Measurements from ENCODE around the gene MAP3K13. TPM values are rescaled to one million over a fixed set of nuclear protein-coding genes. Genes with fewer than 3 reads are reported as not detected.
"Not testable (repeated sequence)": the region's sequence is repeated elsewhere in the genome, so short reads cannot be mapped to it uniquely, and the experiment has no call there.

Gene MAP3K13
- total RNA-seq, 1 experiment from 2014 or later: 21.0 TPM

DNA sequence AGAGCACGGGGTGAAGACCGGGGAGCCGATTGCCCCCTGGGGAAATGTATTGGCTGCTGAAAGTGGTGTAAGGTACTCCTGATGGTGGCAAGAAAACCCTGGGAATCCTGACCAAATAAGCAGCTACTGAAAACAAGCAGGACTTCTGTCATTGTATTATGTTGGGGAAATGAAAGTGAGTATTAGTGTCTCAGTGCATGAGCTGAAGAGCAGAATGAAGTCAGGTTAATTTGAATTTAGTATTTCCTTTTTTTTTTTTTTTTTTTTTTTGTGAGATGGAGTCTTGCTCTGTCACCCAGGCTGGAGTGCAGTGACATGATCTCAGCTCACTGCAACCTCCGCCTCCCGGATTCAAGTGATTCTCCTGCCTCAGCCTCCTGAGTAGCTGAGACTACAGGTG, 103.2 kb downstream of the MAP3K13 start:
- intact Hi-C loops (cut with micrococcal nuclease); H3K27ac ChIP-seq (ENCODE audit: low read depth, low read length); H3K9me2 ChIP-seq (ENCODE audit: insufficient read depth); H4K20me1 ChIP-seq (ENCODE audit: insufficient read depth); H3K79me2 ChIP-seq (ENCODE audit: insufficient read depth, low read length); H3K4me2 ChIP-seq (ENCODE audit: low read length); H3K9me3 ChIP-seq (ENCODE audit: control insufficient read depth in 1 of 2, insufficient read depth in 1 of 2, low read depth in 1 of 2, low read length in 2 of 2); H2AFZ ChIP-seq (ENCODE audit: low read depth, low read length, poor library complexity, severe bottlenecking); BruUV-seq (replicated peaks); H3K4me3 ChIP-seq (replicated peaks in 1 of 2; ENCODE audit: low read depth in 1 of 2, low read length in 2 of 2); H3K9ac ChIP-seq (ENCODE audit: low read length); CTCF ChIA-PET; RAD21 ChIA-PET (ENCODE audit: low non-redundant PET in 1 of 2, low total read pairs in 2 of 2, uncharacterized antibody in 2 of 2, unreplicated experiment in 2 of 2); ATAC-seq; H3K27me3 ChIP-seq (ENCODE audit: insufficient read depth, low read length); H3K36me3 ChIP-seq (ENCODE audit: control insufficient read depth in 1 of 2, insufficient read depth in 2 of 2, low read length in 2 of 2); POLR2A ChIA-PET; DNase-seq (ENCODE audit: low read depth, low spot score): not testable (repeated sequence)
- H3K4me1 ChIP-seq (ENCODE audit: control insufficient read depth in 1 of 2, insufficient read depth in 2 of 2, low read length in 2 of 2): peaks cover 16% of the 10 kb centered on the region in 2 experiments

DNA sequence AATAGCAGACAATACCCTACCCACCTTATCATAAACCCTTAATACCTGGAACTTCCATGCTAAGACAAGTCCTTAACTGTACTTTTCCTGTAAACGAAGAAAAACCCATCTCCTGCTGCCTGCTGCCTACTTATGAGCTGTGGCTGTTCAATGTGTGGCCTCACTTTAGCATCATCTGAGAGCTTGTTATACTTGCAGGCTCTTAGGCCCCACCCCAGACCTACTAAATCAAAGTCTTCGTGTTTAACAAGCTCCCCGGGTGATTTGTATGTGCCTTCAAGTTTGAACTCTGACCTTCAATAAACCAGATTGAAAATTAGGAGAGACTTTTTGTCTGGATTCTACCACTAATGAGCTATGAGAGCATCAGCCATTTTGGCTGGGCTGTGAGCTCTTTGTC, 106.6 kb downstream of the MAP3K13 start:
- no peak overlapping the region for H3K27ac ChIP-seq (ENCODE audit: low read depth, low read length)
- ChIA-PET CTCF (interaction anchor here (2.0 kb wide), 1 partner anchor 9 kb away, joined by 11 read pairs; no protein-coding TSS in a partner anchor), POLR2A (no interaction called here), RAD21 (ENCODE audit: low non-redundant PET in 1 of 2, low total read pairs in 2 of 2, uncharacterized antibody in 2 of 2, unreplicated experiment in 2 of 2) (no interaction called here)
- H3K9me2 ChIP-seq (ENCODE audit: insufficient read depth): no peaks in the 10 kb centered on the region
- no peaks in the 10 kb centered on the region for H3K79me2 ChIP-seq (ENCODE audit: insufficient read depth, low read length)
- TF ChIP-seq, protein P1, sequence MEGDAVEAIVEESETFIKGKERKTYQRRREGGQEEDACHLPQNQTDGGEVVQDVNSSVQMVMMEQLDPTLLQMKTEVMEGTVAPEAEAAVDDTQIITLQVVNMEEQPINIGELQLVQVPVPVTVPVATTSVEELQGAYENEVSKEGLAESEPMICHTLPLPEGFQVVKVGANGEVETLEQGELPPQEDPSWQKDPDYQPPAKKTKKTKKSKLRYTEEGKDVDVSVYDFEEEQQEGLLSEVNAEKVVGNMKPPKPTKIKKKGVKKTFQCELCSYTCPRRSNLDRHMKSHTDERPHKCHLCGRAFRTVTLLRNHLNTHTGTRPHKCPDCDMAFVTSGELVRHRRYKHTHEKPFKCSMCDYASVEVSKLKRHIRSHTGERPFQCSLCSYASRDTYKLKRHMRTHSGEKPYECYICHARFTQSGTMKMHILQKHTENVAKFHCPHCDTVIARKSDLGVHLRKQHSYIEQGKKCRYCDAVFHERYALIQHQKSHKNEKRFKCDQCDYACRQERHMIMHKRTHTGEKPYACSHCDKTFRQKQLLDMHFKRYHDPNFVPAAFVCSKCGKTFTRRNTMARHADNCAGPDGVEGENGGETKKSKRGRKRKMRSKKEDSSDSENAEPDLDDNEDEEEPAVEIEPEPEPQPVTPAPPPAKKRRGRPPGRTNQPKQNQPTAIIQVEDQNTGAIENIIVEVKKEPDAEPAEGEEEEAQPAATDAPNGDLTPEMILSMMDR (IDR thresholded peaks at IDR 0.05 in 2 of 3, conservative IDR thresholded peaks at IDR 0.05 in 1 of 3; ENCODE audit: borderline replicate concordance in 1 of 3, insufficient read depth in 1 of 3, low read depth in 2 of 3, low read length in 2 of 3): no peak
- TF ChIP-seq POLR2A (IDR thresholded peaks at IDR 0.05; ENCODE audit: borderline replicate concordance, extremely low read depth, insufficient read depth, insufficient read length): no peak
- no peak for TF ChIP-seq SIN3A (IDR thresholded peaks at IDR 0.05; ENCODE audit: low read depth)
- no peak for TF ChIP-seq JUND (IDR thresholded peaks at IDR 0.05)
- TF ChIP-seq, protein P2, sequence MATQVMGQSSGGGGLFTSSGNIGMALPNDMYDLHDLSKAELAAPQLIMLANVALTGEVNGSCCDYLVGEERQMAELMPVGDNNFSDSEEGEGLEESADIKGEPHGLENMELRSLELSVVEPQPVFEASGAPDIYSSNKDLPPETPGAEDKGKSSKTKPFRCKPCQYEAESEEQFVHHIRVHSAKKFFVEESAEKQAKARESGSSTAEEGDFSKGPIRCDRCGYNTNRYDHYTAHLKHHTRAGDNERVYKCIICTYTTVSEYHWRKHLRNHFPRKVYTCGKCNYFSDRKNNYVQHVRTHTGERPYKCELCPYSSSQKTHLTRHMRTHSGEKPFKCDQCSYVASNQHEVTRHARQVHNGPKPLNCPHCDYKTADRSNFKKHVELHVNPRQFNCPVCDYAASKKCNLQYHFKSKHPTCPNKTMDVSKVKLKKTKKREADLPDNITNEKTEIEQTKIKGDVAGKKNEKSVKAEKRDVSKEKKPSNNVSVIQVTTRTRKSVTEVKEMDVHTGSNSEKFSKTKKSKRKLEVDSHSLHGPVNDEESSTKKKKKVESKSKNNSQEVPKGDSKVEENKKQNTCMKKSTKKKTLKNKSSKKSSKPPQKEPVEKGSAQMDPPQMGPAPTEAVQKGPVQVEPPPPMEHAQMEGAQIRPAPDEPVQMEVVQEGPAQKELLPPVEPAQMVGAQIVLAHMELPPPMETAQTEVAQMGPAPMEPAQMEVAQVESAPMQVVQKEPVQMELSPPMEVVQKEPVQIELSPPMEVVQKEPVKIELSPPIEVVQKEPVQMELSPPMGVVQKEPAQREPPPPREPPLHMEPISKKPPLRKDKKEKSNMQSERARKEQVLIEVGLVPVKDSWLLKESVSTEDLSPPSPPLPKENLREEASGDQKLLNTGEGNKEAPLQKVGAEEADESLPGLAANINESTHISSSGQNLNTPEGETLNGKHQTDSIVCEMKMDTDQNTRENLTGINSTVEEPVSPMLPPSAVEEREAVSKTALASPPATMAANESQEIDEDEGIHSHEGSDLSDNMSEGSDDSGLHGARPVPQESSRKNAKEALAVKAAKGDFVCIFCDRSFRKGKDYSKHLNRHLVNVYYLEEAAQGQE (IDR thresholded peaks at IDR 0.05; ENCODE audit: low read depth): no peak
- no peak for TF ChIP-seq SRF (IDR thresholded peaks at IDR 0.05; ENCODE audit: low read depth)
- TF ChIP-seq ZFX (IDR thresholded peaks at IDR 0.05): no peak
- TF ChIP-seq CBX3 (IDR thresholded peaks at IDR 0.05; ENCODE audit: low read depth): no peak
- TF ChIP-seq ZNF274 (IDR thresholded peaks at IDR 0.05; ENCODE audit: low read depth, low read length): no peak
- TF ChIP-seq POLR2AphosphoS5 (IDR thresholded peaks at IDR 0.05; ENCODE audit: low read depth, low read length): no peak
- no peak for TF ChIP-seq EGR1 (IDR thresholded peaks at IDR 0.05; ENCODE audit: low read depth)
- intact Hi-C loops (cut with micrococcal nuclease): no loop called here
- no peaks in the 10 kb centered on the region for H3K27me3 ChIP-seq (ENCODE audit: insufficient read depth, low read length)
- no peaks in the 10 kb centered on the region for H3K36me3 ChIP-seq (ENCODE audit: control insufficient read depth in 1 of 2, insufficient read depth in 2 of 2, low read length in 2 of 2)
- BruUV-seq (replicated peaks): no TSS peak
- ATAC-seq (no peak), DNase-seq (ENCODE audit: low read depth, low spot score) (no peak)
- no peak overlapping the region for H3K4me3 ChIP-seq (replicated peaks in 1 of 2; ENCODE audit: low read depth in 1 of 2, low read length in 2 of 2)
- H3K9ac ChIP-seq (ENCODE audit: low read length): no peak overlapping the region
- H3K9me3 ChIP-seq (ENCODE audit: control insufficient read depth in 1 of 2, insufficient read depth in 1 of 2, low read depth in 1 of 2, low read length in 2 of 2): no peaks in the 10 kb centered on the region
- no peak overlapping the region for H2AFZ ChIP-seq (ENCODE audit: low read depth, low read length, poor library complexity, severe bottlenecking)
- no peaks in the 10 kb centered on the region for H4K20me1 ChIP-seq (ENCODE audit: insufficient read depth)
- peaks cover 40 to 49% of the 10 kb centered on the region in 2 experiments for H3K4me1 ChIP-seq (ENCODE audit: control insufficient read depth in 1 of 2, insufficient read depth in 2 of 2, low read length in 2 of 2)
- H3K4me2 ChIP-seq (ENCODE audit: low read length): no peak overlapping the region

All from HCT116 (cell line).